Colonic mucosa (tissue), 4 donors: ENCODE measurements around the gene SECISBP2. TPM values are rescaled to one million over a fixed set of nuclear protein-coding genes. Genes with fewer than 3 reads are reported as not detected.

Experiments
- DNase-seq: peaks from one replicate; pipeline ENCODE4 v3.0.0-alpha.2; 2020
- H3K27ac ChIP-seq: fragments of 200-600 bp; one replicate; pipeline ENCODE4 v1.8.0; 2021
- H3K27me3 ChIP-seq: fragments of 200-600 bp; one replicate; pipeline ENCODE4 v1.8.0; 2021
- H3K36me3 ChIP-seq: fragments of 200-600 bp; one replicate; pipeline ENCODE4 v1.8.0; 2021
- H3K4me1 ChIP-seq: fragments of 200-600 bp; one replicate; pipeline ENCODE4 v1.8.0; 2021; ENCODE audit warnings: mild to moderate bottlenecking
- H3K4me3 ChIP-seq: fragments of 200-600 bp; one replicate; pipeline ENCODE4 v1.8.0; 2021
- H3K9ac ChIP-seq, 2 donors: one replicate each; pipeline ENCODE4 v1.7.0; 2013; ENCODE audit warnings: control low read depth in 2 of 2, low read depth in 2 of 2, low read length in 2 of 2
- H3K9me3 ChIP-seq: fragments of 200-600 bp; one replicate; pipeline ENCODE4 v1.8.0; 2021
- CTCF ChIP-seq: fragments of 200-600 bp; IDR thresholded peaks from one replicate; pipeline ENCODE4 v1.8.0; 2022; ENCODE audit warnings: antibody characterized with exemption, mild to moderate bottlenecking
- intact Hi-C: fragments of 100-400 bp; cut with DNase I; formaldehyde crosslinking; loops from one replicate; pipeline ENCODE4 v1.14.1; 2022
- total RNA-seq, 2 donors: library from RNA; stranded (reverse); fragmentation: NEBNext Ultra II Directional in 1 of 2; extraction: Animal tissue kit (Norgen Biotek cat#: 25700) in 1 of 2; gene quantifications; one replicate each; pipeline ENCODE4 v1.2.1, GENCODE V29; 2021
- donor health status: healthy.
- donor health status: DM: no; HTN: no; CAD: no.
- donor health status: DM: no; HTN: no; CAD: no.

Gene SECISBP2
- total RNA-seq, 2 donors from 2014 or later = 37.6 to 42.2 TPM

- Histone ChIP-seq H3K27ac (no peak overlapping the region), H3K4me1 (no peaks in the 10 kb centered on the region), H3K27me3 (no peaks in the 10 kb centered on the region), H3K9ac (no peak overlapping the region), H3K9me3 (no peaks in the 10 kb centered on the region), H3K4me3 (no peak overlapping the region), H3K36me3 (peaks cover 8% of the 10 kb centered on the region)
- no peak for TF ChIP-seq CTCF
- intact Hi-C loops = no loop called here
- DNase-seq = no peak
These were observed 38.5 kb downstream of the SECISBP2 start for GRCh38 chr9:89356782-89357181.

DNA sequence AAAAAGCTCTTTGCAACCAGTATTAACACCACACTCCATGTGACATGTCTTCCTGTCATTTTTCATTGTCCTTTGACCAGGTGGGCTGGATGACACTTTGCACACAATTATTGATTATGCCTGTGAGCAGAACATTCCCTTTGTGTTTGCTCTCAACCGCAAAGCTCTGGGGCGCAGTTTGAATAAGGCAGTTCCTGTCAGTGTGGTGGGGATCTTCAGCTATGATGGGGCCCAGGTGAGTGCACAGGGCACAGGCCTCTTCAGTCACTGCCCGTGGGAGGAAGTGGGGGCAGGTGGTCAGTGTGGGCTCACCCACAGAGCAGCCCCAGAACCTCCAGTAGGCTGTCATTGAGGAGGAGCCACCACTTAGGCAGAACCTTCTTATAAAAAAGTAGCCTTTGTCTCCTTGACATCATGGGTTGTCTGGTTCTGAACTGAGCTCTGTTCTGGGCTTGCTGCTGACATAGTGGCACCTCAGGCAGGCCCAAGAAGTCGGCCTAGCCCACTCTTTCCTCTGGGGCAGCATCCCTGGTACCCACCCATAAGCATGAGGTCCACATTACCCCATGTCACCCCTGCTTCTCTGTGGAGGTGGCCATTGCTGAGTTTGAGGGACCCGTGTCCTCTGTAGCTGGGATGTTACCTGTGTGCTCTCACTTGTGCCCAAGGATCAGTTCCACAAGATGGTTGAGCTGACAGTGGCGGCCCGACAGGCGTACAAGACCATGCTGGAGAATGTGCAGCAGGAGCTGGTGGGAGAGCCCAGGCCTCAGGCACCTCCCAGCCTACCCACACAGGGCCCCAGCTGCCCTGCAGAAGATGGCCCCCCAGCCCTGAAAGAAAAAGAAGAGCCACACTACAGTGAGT lies 39.3 kb downstream of the SECISBP2 start:
- H3K4me1 ChIP-seq = no peaks in the 10 kb centered on the region
- DNase-seq = no peak
- H3K4me3 ChIP-seq = no peak overlapping the region
- H3K9ac ChIP-seq = no peak overlapping the region
- no peak overlapping the region for H3K27ac ChIP-seq
- peaks cover 8% of the 10 kb centered on the region for H3K36me3 ChIP-seq
- TF ChIP-seq CTCF = no peak
- H3K9me3 ChIP-seq = no peaks in the 10 kb centered on the region
- no peaks in the 10 kb centered on the region for H3K27me3 ChIP-seq
- intact Hi-C loops = no loop called here

DNA sequence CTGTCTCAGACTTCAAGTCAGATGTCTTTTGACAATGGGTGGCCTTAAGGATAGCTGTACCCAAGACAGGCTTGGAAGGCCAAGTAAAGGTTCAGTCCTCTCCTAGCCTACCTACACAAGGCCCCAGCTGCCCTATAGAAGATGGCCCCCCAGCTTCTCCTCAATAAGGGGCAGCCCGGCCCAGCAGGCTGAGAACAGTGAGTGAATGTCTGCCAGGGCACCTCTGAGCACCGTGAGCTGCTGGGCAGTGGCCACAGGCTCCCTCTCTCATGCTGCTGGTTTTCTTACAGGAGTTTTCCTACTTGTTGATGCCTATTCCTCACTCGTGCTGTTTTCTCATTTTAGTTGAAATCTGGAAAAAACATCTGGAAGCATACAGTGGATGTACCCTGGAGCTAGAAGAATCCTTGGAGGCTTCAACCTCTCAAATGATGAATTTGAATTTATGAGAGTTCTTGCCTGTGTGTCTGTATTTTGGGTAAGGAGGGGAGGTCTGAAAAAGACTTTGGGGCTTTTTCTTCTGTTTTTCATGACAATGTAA lies 40.1 kb downstream of the SECISBP2 start:
- intact Hi-C loops = no loop called here
- Histone ChIP-seq H3K4me3 (no peak overlapping the region), H3K36me3 (peaks cover 8% of the 10 kb centered on the region), H3K4me1 (no peaks in the 10 kb centered on the region), H3K27ac (no peak overlapping the region), H3K27me3 (no peaks in the 10 kb centered on the region), H3K9me3 (no peaks in the 10 kb centered on the region), H3K9ac (no peak overlapping the region)
- no peak for DNase-seq
- TF ChIP-seq CTCF = no peak

DNA sequence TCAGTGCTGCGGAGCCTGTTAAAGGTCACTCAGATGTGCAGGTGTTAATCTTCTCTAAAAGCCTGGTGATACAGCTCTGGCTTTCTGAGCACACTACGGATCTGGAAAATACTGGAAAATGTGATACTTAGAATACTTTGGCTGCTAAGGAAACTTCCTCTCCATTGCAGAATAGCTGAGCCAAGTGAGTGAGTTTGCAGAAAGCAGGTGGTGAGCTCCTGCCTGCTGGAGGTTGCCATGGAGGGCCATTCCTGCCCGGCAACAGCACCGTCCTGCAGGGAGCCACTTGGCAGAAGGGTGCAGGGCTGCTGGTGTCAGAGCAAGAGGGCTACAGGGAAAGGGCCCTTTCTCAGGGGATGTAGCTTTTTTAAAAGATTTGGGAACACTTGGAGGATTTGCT lies 40.7 kb downstream of the SECISBP2 start:
- Histone ChIP-seq H3K27me3 (no peaks in the 10 kb centered on the region), H3K9me3 (no peaks in the 10 kb centered on the region), H3K9ac (no peak overlapping the region), H3K4me1 (no peaks in the 10 kb centered on the region), H3K36me3 (peaks cover 8% of the 10 kb centered on the region), H3K27ac (no peak overlapping the region), H3K4me3 (no peak overlapping the region)
- no peak for DNase-seq
- TF ChIP-seq CTCF = no peak
- intact Hi-C loops = no loop called here

DNA sequence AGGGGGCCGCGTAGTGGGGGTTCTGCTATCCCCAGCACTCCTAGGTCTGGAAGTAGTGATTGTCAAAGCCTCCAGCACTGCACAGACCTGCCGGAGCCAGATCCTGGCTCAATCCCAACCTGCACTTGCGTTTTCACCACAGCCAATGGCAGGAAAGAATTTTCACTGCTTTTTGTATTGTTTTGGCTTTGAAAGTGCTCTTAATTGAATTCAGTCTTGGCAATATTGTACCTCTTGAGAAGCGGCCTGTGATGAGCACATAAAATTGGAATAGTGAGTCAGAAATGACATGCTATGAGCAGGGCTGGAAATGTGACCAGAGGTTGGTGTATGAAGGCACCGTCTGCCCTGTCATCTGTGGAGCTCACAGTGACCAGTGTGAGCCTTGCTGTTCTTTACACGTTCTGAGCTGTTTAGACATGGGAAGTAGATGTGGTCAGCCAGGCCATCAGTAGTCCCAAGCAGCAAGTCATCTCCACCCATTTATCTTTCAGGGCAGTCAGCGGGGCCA lies 41.5 kb downstream of the SECISBP2 start:
- TF ChIP-seq CTCF = no peak
- H3K27me3 ChIP-seq = no peaks in the 10 kb centered on the region
- no peaks in the 10 kb centered on the region for H3K9me3 ChIP-seq
- intact Hi-C loops = no loop called here
- no peak overlapping the region for H3K4me3 ChIP-seq
- no peak overlapping the region for H3K27ac ChIP-seq
- peaks cover 8% of the 10 kb centered on the region for H3K36me3 ChIP-seq
- no peak overlapping the region for H3K9ac ChIP-seq
- no peaks in the 10 kb centered on the region for H3K4me1 ChIP-seq
- DNase-seq = no peak
